H1 (cell line): ENCODE measurements around the gene TDRD15. TPM values are rescaled to one million over a fixed set of nuclear protein-coding genes. Genes with fewer than 3 reads are reported as not detected.

Experiments used
- CTCF ChIA-PET: fragments of 300-600 bp; sonication (Branson Sonifier 250); formaldehyde crosslinking; loops from one replicate; lab custom pipeline; 2021; ENCODE audit not compliant: partially characterized antibody; lab: Charles Lee
- POLR2A ChIA-PET: fragments of 300-600 bp; sonication (Branson Sonifier 250); formaldehyde crosslinking; loops from one replicate; lab custom pipeline; 2021; ENCODE audit warnings: inconsistent platforms; ENCODE audit not compliant: partially characterized antibody; lab: Charles Lee
- DNase-seq, 2 experiments: peaks; one replicate each; pipeline versions ENCODE4 v3.0.0 to v3.0.0-alpha.2; 2010 to 2022; ENCODE audit warnings: low spot score in 2 of 2, low read depth in 1 of 2, mixed read lengths in 1 of 2
- FAIRE-seq: peaks from 2 replicates; lab custom pipeline; 2011; peaks lifted over from hg19 to GRCh38; lab: Jason Lieb, UNC
- H2AFZ ChIP-seq: 2 replicates; pipeline ENCODE4 v1.8.1; 2012; ENCODE audit warnings: low read length, inconsistent platforms
- H2AK5ac ChIP-seq: 2 replicates; pipeline ENCODE4 v1.6.1; 2013; ENCODE audit warnings: low read depth, low read length
- H2BK120ac ChIP-seq: replicated peaks from 2 replicates; pipeline ENCODE3; 2013; ENCODE audit warnings: low read depth, low read length, inconsistent platforms
- H2BK12ac ChIP-seq: 2 replicates; pipeline ENCODE4 v1.6.1; 2013; ENCODE audit warnings: low read depth, low read length
- H2BK15ac ChIP-seq: 2 replicates; pipeline ENCODE4 v1.6.1; 2013; ENCODE audit warnings: low read length
- H2BK20ac ChIP-seq: 2 replicates; pipeline ENCODE4 v1.6.1; 2013; ENCODE audit warnings: low read length
- H2BK5ac ChIP-seq: 2 replicates; pipeline ENCODE4 v1.6.1; 2013; ENCODE audit warnings: low read depth, low read length
- H3K14ac ChIP-seq: 2 replicates; pipeline ENCODE4 v1.6.1; 2013; ENCODE audit warnings: inconsistent platforms; ENCODE audit not compliant: insufficient read length
- H3K18ac ChIP-seq: 2 replicates; pipeline ENCODE4 v1.6.1; 2013; ENCODE audit warnings: low read length; ENCODE audit errors: extremely low read depth
- H3K23ac ChIP-seq: 2 replicates; pipeline ENCODE4 v1.6.1; 2013; ENCODE audit warnings: inconsistent platforms; ENCODE audit not compliant: insufficient read length
- H3K23me2 ChIP-seq: 2 replicates; pipeline ENCODE4 v1.6.1; 2013; ENCODE audit warnings: low read depth, low read length
- H3K27ac ChIP-seq: 2 replicates; pipeline ENCODE4 v1.6.1; 2011; ENCODE audit warnings: low read depth, low read length, inconsistent platforms
- H3K27me3 ChIP-seq, 4 experiments: replicated peaks in 1 of 4; 1 replicate in 1 of 4; 2 replicates in 3 of 4; pipeline versions ENCODE4 v1.6.1 to v1.8.1; 2011 to 2013; ENCODE audit warnings: low read length in 3 of 4, mild to moderate bottlenecking in 3 of 4, inconsistent platforms in 2 of 4, mixed read lengths in 2 of 4, moderate library complexity in 1 of 4; ENCODE audit not compliant: control insufficient read depth in 3 of 4, insufficient read depth in 3 of 4; ENCODE audit errors: extremely low read depth in 1 of 4
- H3K36me3 ChIP-seq, 4 experiments: 2 replicates each; pipeline versions ENCODE4 v1.6.1 to v1.8.1; 2011 to 2013; ENCODE audit warnings: mild to moderate bottlenecking in 4 of 4, low read length in 3 of 4, moderate library complexity in 2 of 4, control low read depth in 1 of 4, inconsistent platforms in 1 of 4; ENCODE audit not compliant: insufficient read depth in 4 of 4, control insufficient read depth in 2 of 4
- H3K4ac ChIP-seq: replicated peaks from 2 replicates; pipeline ENCODE3; 2013; ENCODE audit warnings: low read length, low read depth, mixed read lengths, inconsistent platforms; ENCODE audit not compliant: insufficient read length
- H3K4me1 ChIP-seq, 4 experiments: replicated peaks in 1 of 4; 1 replicate in 1 of 4; 2 replicates in 3 of 4; pipeline versions ENCODE4 v1.6.1 to v1.8.1; 2011 to 2013; ENCODE audit warnings: low read length in 3 of 4, inconsistent platforms in 2 of 4, mixed read lengths in 1 of 4; ENCODE audit not compliant: insufficient read depth in 4 of 4, control insufficient read depth in 3 of 4
- H3K4me2 ChIP-seq, 2 experiments: 2 replicates each; pipeline versions ENCODE4 v1.6.1 to v1.8.1; 2011 to 2013; ENCODE audit warnings: low read depth in 2 of 2, low read length in 2 of 2, control low read depth in 1 of 2, inconsistent platforms in 1 of 2, mild to moderate bottlenecking in 1 of 2; ENCODE audit not compliant: insufficient read depth in 1 of 2
- H3K4me3 ChIP-seq, 4 experiments: fragments of 200-600, 300-600 bp in 1 of 4; sonication (generic), shearing (Covaris generic), sonication (Bioruptor Twin) in 1 of 4; 2 replicates each; pipeline versions ENCODE4 v1.5.1 to v1.8.1; 2011 to 2016; ENCODE audit warnings: low read length in 4 of 4, low read depth in 3 of 4, control low read depth in 2 of 4, inconsistent platforms in 2 of 4, mild to moderate bottlenecking in 2 of 4, mixed read lengths in 1 of 4, moderate library complexity in 1 of 4; ENCODE audit not compliant: insufficient read depth in 2 of 4; ENCODE audit errors: extremely low read depth in 1 of 4
- H3K56ac ChIP-seq: replicated peaks from 2 replicates; pipeline ENCODE3; 2013; ENCODE audit warnings: low read depth, mild to moderate bottlenecking, mixed read lengths, low read length, inconsistent platforms; ENCODE audit not compliant: insufficient read length
- H3K79me1 ChIP-seq: 2 replicates; pipeline ENCODE4 v1.6.1; 2013; ENCODE audit warnings: low read depth, low read length, control low read depth
- H3K79me2 ChIP-seq, 2 experiments: 2 replicates each; pipeline versions ENCODE4 v1.6.1 to v1.8.1; 2012 to 2013; ENCODE audit warnings: low read length in 2 of 2, mild to moderate bottlenecking in 2 of 2, inconsistent platforms in 1 of 2; ENCODE audit not compliant: insufficient read depth in 2 of 2, control insufficient read depth in 1 of 2
- H3K9ac ChIP-seq, 4 experiments: replicated peaks in 1 of 4; 1 replicate in 1 of 4; 2 replicates in 3 of 4; pipeline versions ENCODE4 v1.6.1 to v1.8.1; 2011 to 2013; ENCODE audit warnings: low read depth in 3 of 4, low read length in 3 of 4, control low read depth in 2 of 4, mild to moderate bottlenecking in 2 of 4, moderate library complexity in 2 of 4, inconsistent platforms in 1 of 4; ENCODE audit errors: extremely low read depth in 1 of 4
- H3K9me3 ChIP-seq, 2 experiments: 2 replicates each; pipeline versions ENCODE4 v1.6.1 to v1.8.1; 2012 to 2013; ENCODE audit warnings: mild to moderate bottlenecking in 2 of 2, moderate library complexity in 2 of 2, control low read depth in 1 of 2, inconsistent platforms in 1 of 2, low read depth in 1 of 2, low read length in 1 of 2, mixed read lengths in 1 of 2; ENCODE audit not compliant: insufficient read depth in 2 of 2
- H4K20me1 ChIP-seq, 2 experiments: replicated peaks in 1 of 2; 2 replicates each; pipeline versions ENCODE3 to v1.8.1; 2011 to 2013; ENCODE audit warnings: inconsistent platforms in 2 of 2, low read length in 2 of 2, mild to moderate bottlenecking in 1 of 2; ENCODE audit not compliant: insufficient read depth in 2 of 2, control insufficient read depth in 1 of 2
- H4K5ac ChIP-seq: 2 replicates; pipeline ENCODE4 v1.6.1; 2013; ENCODE audit warnings: low read length, low read depth, mixed read lengths, inconsistent platforms; ENCODE audit not compliant: insufficient read length
- H4K8ac ChIP-seq: 2 replicates; pipeline ENCODE4 v1.8.0; 2013; ENCODE audit warnings: mild to moderate bottlenecking, moderate library complexity, low read length, inconsistent platforms; ENCODE audit not compliant: insufficient read depth; ENCODE audit errors: extremely low read depth
- H4K91ac ChIP-seq: replicated peaks from 2 replicates; pipeline ENCODE3; 2013; ENCODE audit warnings: low read length, mixed read lengths, inconsistent platforms; ENCODE audit not compliant: insufficient read length
- CHD2 ChIP-seq: IDR thresholded peaks from 2 replicates; pipeline ENCODE4 v1.6.1; 2012; ENCODE audit warnings: low read length, improper control_type of control experiment
- NRF1 ChIP-seq: IDR thresholded peaks from 2 replicates; pipeline ENCODE4 v1.6.1; 2011; ENCODE audit warnings: mild to moderate bottlenecking, low read depth, low read length, improper control_type of control experiment
- SIX5 ChIP-seq: IDR thresholded peaks from 2 replicates; pipeline ENCODE4 v1.6.1; 2011; ENCODE audit warnings: mild to moderate bottlenecking, low read depth, low read length
- TCF12 ChIP-seq: IDR thresholded peaks from 2 replicates; pipeline ENCODE4 v1.6.1; 2011; ENCODE audit warnings: low read depth, mild to moderate bottlenecking, low read length
- polyA plus RNA-seq, 7 experiments: library from polyadenylated mRNA; depleted of rRNA in 3 of 7; stranded (reverse) in 5 of 7; unstranded in 2 of 7; fragments of >200 nt in 5 of 7; fragments of 200-250 nt in 2 of 7; gene quantifications; 1 replicate in 5 of 7; 2 replicates in 1 of 7; 4 replicates in 1 of 7; pipeline versions ENCODE4 v1.2.1 to v1.2.3, GENCODE V29; 2011 to 2013; ENCODE audit warnings: missing spikeins in 2 of 7, mixed read lengths in 2 of 7
- total RNA-seq: library from RNA; stranded (reverse); fragmentation: NEBNext Ultra II Directional; extraction: Animal tissue kit (Norgen Biotek cat#: 25700); gene quantifications from 2 replicates; pipeline ENCODE4 v1.2.1, GENCODE V29; 2021
- TF ChIP-seq, protein P1 (sequence below): IDR thresholded peaks from 2 replicates; pipeline ENCODE4 v1.6.1; 2011; ENCODE audit warnings: low read depth, mild to moderate bottlenecking, low read length; ENCODE audit not compliant: insufficient read depth

Gene TDRD15
- total and polyA plus RNA-seq, 2 of the 8 experiments (the other 6 are each of a cell fraction or from before 2014, with no cell fraction given) = not detected

DNA sequence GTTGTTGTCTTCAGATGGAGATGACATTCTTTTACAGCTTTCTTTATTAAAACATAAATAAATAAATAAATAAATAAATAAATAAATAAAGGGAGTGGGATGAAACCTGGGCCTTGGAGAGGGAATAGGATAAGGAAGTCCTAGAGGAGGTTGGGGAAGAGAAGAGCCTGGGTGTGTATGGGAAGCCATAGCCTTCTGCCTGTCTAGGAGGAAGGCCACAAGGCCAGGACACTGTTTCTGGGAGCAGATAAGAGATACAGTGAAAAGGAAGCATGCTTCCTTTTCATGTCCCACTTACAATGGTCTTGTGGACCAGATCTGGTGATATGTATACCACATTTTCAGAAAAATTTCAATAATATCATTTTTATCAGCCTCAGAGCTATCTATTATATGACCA, 6.1 kb upstream of the TDRD15 start:
- ChIA-PET CTCF (interaction anchor here (0.8 to 9.2 kb wide), 35 partner anchors 10 to 460 kb away, joined by 3 to 188 read pairs (median 4); partner anchors contain the start of gene APOB), POLR2A (no interaction called here)
- Histone ChIP-seq H4K8ac (no peak overlapping the region), H3K27me3 (no peaks in the 10 kb centered on the region), H3K23me2 (no peaks in the 10 kb centered on the region), H2AK5ac (no peak overlapping the region), H3K56ac (no peak overlapping the region), H3K4me2 (no peak overlapping the region), H2AFZ (no peak overlapping the region), H3K14ac (no peak overlapping the region), H3K79me1 (no peaks in the 10 kb centered on the region), H3K18ac (no peak overlapping the region), H2BK12ac (no peak overlapping the region), H2BK5ac (no peak overlapping the region), H3K4ac (no peak overlapping the region), H2BK15ac (no peak overlapping the region), H4K5ac (no peak overlapping the region), H3K36me3 (no peaks in the 10 kb centered on the region), H3K4me3 (no peak overlapping the region), H4K91ac (no peak overlapping the region), H3K23ac (no peak overlapping the region), H2BK20ac (no peak overlapping the region), H3K79me2 (no peaks in the 10 kb centered on the region), H3K9me3 (no peaks in the 10 kb centered on the region), H2BK120ac (no peak overlapping the region), H3K27ac (no peak overlapping the region), H3K4me1 (no peaks in the 10 kb centered on the region), H3K9ac (no peak overlapping the region), H4K20me1 (no peaks in the 10 kb centered on the region)
- no peak for TF ChIP-seq SIX5
- TF ChIP-seq NRF1 = no peak
- TF ChIP-seq TCF12 = no peak
- TF ChIP-seq CHD2 = no peak
- TF ChIP-seq, protein P1, sequence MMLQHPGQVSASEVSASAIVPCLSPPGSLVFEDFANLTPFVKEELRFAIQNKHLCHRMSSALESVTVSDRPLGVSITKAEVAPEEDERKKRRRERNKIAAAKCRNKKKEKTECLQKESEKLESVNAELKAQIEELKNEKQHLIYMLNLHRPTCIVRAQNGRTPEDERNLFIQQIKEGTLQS = no peak
- FAIRE-seq (no peak), DNase-seq (no peak)
